NCI-H82 treated with DMSO at 0.1 percent for 48 hours (cell line): ENCODE results near the gene ELFN2.

Experiments
- DNase-seq: peaks from one replicate; lab custom pipeline; 2025; ENCODE audit not compliant: unreplicated experiment; lab: John Stamatoyannopoulos, UW

ELFN2 gene

GRCh38 chr22:37454857-37455686 lies 27.8 kb upstream of the ELFN2 start:
- DNase-seq: no peak

GRCh38 chr22:37453696-37454095 lies 26.4 kb upstream of the ELFN2 start:
- DNase-seq: no peak

DNA sequence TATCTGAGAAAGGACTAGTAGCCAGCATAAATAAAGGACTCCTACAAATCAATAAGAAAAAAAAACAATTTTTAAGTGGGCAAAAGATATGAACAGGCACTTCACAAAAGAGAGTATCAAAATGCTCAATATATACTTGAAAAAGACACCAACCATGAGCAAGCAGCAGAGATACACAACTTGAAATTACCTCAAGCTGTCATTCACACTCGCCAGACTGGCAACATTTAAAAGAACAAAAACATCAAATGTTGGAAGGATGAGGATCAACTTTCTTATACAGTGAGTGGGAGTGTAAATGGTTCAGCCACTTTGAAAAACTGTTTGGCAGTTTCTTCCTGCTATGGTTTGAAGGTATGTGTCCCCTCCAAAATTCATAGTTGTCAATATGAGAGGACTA lies 23.9 kb upstream of the ELFN2 start:
- DNase-seq: no peak

DNA sequence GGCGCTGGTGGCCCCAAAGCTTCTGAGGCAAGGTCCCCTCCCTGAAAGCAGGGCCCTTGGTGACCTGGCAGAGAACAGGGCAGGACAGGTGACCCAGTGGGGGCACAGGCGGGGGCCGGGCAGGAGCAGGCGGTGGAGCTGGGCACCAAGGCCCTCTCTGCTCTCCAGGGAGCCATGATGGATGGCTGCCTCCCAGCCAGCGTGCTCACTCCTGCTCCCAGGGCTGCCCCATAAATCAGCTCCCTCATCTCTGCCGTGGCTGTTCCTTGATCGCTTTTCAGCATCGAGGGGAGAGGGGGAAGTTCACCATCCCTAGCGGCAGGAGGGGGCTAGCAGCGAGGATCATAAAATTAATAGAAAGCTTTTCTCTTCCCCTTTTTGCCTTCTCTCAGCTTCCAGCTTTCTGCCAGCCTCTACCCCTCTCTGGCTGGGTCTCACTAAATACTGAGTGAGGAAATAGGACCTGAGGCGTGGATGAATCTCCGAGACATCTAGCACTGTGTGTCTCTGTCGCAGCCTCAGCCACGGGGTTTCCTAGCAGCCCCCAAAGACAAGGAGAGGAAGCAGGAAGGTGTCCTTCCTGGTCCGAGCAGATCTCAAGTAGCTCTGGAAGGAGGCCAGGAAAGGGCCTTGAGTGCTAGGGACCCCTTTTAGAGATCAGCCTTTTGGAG lies 22.2 kb upstream of the ELFN2 start:
- no peak for DNase-seq

DNA sequence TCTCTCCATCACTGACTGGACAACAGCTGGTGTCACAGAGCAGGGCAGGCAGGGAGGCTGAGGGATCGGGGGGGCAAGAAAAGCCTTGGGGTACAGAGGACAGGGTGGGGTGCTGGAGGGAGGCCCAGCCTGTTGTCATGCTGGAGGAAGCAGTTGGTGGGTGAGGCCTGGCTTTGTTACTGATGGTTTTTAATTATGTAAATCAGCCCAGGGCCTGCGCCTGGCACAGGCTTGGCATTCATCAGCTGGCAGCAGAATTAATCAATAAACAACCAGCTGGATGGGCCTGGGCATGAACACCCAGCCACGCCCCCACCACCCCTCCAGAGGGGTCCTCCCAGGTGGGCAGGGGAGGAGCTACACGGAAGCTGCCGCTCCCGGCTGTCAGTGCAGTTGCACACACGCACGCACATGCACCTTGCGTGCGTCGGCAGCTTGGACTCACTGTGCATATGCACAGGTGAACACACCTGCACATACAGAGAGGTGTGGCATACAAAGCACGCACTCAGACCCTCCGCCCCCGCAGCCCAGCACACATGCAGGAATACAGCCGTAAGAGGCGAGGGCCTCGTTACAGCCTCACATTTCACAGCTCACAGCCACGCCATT lies 21.3 kb upstream of the ELFN2 start:
- DNase-seq: no peak

DNA sequence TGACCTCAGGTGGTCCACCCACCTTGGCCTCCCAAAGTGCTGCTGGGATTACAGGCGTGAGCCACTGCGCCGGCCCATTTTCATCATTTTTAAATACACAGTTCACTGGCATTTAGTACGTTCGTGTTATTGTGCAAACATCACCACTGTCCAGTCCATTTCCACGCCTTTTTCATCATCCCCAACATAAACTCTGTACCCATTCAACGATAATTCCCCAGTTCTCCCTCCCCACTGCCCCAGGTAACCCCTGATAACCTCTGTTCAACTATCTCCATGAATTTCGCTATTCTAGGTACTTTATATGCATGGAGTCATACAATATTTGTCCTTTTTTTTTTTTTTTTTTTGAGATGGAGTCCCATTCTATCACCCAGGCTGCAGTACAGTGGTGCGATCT lies 18.2 kb upstream of the ELFN2 start:
- no peak for DNase-seq

GRCh38 chr22:37443977-37444376 lies 16.7 kb upstream of the ELFN2 start:
- no peak for DNase-seq

GRCh38 chr22:37443086-37443485 lies 15.8 kb upstream of the ELFN2 start:
- DNase-seq: no peak

GRCh38 chr22:37442537-37442936 lies 15.3 kb upstream of the ELFN2 start:
- no peak for DNase-seq

GRCh38 chr22:37442135-37442534 lies 14.9 kb upstream of the ELFN2 start:
- DNase-seq: no peak

- no peak for DNase-seq
Observed at GRCh38 chr22:37440875-37441274, 13.6 kb upstream of the ELFN2 start.

GRCh38 chr22:37439347-37439746 lies 12.1 kb upstream of the ELFN2 start:
- DNase-seq: no peak

GRCh38 chr22:37435970-37436603 lies 8.8 kb upstream of the ELFN2 start:
- DNase-seq: no peak

- DNase-seq: no peak
Observed at GRCh38 chr22:37433786-37434185, 6.5 kb upstream of the ELFN2 start.

GRCh38 chr22:37432708-37433054 lies 5.4 kb upstream of the ELFN2 start:
- no peak for DNase-seq

DNA sequence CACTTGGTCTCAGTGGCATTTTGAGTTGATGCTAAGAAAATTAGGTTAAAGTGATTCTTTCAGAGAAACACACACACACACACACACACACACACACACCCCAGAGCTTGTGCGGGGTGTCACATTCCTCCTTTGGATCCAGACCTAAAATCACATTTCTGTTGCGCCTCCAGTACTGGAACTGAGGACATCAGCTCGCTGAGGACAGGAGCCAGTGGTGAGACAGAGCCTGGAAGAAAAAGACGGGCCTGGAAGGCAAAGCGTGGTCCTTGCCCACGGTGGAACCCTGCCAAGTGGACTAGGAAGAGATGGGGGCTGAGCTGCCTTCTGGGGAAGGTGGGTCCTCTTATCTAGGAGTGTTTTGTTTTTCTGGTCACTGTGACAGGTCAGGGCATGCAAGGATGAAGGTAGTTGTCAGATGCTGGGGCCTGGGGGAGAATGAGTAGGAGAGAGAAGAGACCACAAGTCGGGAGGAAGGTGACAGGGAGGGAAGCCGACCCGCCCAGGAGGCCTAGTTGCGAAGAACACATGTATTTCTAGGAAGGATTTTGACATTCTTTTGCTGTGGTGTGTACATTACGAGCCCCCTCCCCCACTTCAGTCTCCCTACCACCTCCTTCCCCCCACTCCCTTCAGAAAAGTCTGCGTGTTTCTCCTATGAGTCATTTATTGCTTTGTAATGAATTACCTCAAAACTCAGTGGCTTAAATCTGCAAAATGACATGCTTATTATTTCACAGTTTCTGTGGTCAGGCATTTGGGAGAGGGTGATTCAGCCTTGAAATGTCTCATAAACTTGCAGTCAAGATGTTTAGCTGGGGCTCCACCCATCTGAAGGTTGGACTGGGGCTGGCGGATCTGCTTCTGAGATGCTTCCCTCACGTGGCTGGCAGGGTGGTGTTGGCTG lies 4.8 kb upstream of the ELFN2 start:
- no peak for DNase-seq

- no peak for DNase-seq
Observed at GRCh38 chr22:37431366-37431765, 4.1 kb upstream of the ELFN2 start.

GRCh38 chr22:37430941-37431340 lies 3.7 kb upstream of the ELFN2 start:
- DNase-seq: no peak

- DNase-seq: no peak
Observed at GRCh38 chr22:37428649-37429586, 1.6 kb upstream of the ELFN2 start.
